ENCODE measurements around the gene VAV2. TPM values are rescaled to one million over a fixed set of nuclear protein-coding genes. Genes with fewer than 3 reads are reported as not detected.

The VAV2 gene
- total RNA-seq, 1 experiment from 2014 or later, result 30.7 TPM

- no TSS peak for BruUV-seq (replicated peaks)
- no peak for TF ChIP-seq CTCF (IDR thresholded peaks at IDR 0.05; ENCODE audit: unreplicated experiment)
- H3K36me3 Mint-ChIP-seq (ENCODE audit: insufficient read depth, unreplicated experiment), result peaks cover 6% of the 10 kb centered on the region
- intact Hi-C loops (cut with micrococcal nuclease; ENCODE audit: unreplicated experiment), result no loop called here
- H3K4me1 Mint-ChIP-seq (ENCODE audit: low read depth, unreplicated experiment), result no peaks in the 10 kb centered on the region
- no peak for DNase-seq
- H3K27ac Mint-ChIP-seq (ENCODE audit: unreplicated experiment), result no peak overlapping the region
- H3K27me3 Mint-ChIP-seq (ENCODE audit: unreplicated experiment), result no peaks in the 10 kb centered on the region
- H3K9me3 Mint-ChIP-seq (ENCODE audit: low read depth, unreplicated experiment), result no peaks in the 10 kb centered on the region
- CTCF ChIA-PET, result no interaction called here
- H3K4me3 Mint-ChIP-seq (ENCODE audit: low read depth, unreplicated experiment), result no peak overlapping the region
Measured at GRCh38 chr9:133797406-133798105, 194.6 kb downstream of the VAV2 start.

DNA sequence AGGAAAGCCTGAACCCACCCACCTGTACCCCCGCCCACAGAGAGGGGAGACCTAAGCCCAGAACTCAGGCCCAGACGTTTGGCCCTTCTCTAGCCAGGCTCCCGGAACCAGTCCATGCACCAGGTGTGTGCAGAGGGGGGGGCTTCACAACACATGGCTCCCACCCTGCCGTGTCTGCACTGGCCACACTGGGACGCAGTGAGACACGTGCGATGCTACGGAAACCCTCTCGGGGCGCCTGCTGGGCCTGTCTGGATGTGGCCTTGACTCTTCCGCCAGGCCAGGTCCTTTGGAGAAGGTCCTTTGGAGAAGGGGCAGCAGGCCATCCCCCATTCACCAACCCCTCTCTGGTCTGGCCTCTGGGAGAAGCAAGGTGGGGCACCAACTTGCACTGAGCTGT, 195.6 kb downstream of the VAV2 start:
- Mint-ChIP-seq H3K27ac (ENCODE audit: unreplicated experiment) (no peak overlapping the region), H3K27me3 (ENCODE audit: unreplicated experiment) (no peaks in the 10 kb centered on the region), H3K4me1 (ENCODE audit: low read depth, unreplicated experiment) (no peaks in the 10 kb centered on the region), H3K4me3 (ENCODE audit: low read depth, unreplicated experiment) (no peak overlapping the region), H3K9me3 (ENCODE audit: low read depth, unreplicated experiment) (no peaks in the 10 kb centered on the region), H3K36me3 (ENCODE audit: insufficient read depth, unreplicated experiment) (peaks cover 13% of the 10 kb centered on the region)
- CTCF ChIA-PET, result no interaction called here
- TF ChIP-seq CTCF (IDR thresholded peaks at IDR 0.05; ENCODE audit: unreplicated experiment), result no peak
- intact Hi-C loops (cut with micrococcal nuclease; ENCODE audit: unreplicated experiment), result no loop called here
- BruUV-seq (replicated peaks), result no TSS peak
- DNase-seq, result no peak

DNA sequence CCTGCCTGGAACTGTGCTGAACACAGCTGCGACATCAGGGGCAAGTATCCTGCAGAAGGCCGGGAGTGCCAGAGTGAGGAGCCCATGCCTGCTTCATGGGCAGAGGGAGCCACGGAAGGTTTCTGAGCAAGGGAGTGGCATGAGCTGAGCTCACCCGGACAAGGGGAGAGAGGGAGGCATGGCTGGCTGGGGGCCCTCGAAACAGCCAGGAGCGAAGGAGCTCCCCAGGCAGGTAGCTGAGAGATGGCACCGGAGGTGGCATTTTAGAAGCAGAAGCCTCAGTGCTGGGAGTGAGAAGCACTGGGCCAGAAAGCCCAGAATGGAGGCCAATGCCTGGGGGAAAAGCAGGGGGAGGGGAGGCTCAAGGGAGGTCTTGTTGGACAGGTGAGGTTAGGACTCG, 197.1 kb downstream of the VAV2 start:
- no peak for TF ChIP-seq CTCF (IDR thresholded peaks at IDR 0.05; ENCODE audit: unreplicated experiment)
- Mint-ChIP-seq H3K4me3 (ENCODE audit: low read depth, unreplicated experiment) (no peak overlapping the region), H3K27ac (ENCODE audit: unreplicated experiment) (no peak overlapping the region), H3K9me3 (ENCODE audit: low read depth, unreplicated experiment) (no peaks in the 10 kb centered on the region), H3K27me3 (ENCODE audit: unreplicated experiment) (no peaks in the 10 kb centered on the region), H3K4me1 (ENCODE audit: low read depth, unreplicated experiment) (no peaks in the 10 kb centered on the region), H3K36me3 (ENCODE audit: insufficient read depth, unreplicated experiment) (peaks cover 19% of the 10 kb centered on the region)
- CTCF ChIA-PET, result no interaction called here
- DNase-seq, result no peak
- BruUV-seq (replicated peaks), result no TSS peak
- intact Hi-C loops (cut with micrococcal nuclease; ENCODE audit: unreplicated experiment), result no loop called here

DNA sequence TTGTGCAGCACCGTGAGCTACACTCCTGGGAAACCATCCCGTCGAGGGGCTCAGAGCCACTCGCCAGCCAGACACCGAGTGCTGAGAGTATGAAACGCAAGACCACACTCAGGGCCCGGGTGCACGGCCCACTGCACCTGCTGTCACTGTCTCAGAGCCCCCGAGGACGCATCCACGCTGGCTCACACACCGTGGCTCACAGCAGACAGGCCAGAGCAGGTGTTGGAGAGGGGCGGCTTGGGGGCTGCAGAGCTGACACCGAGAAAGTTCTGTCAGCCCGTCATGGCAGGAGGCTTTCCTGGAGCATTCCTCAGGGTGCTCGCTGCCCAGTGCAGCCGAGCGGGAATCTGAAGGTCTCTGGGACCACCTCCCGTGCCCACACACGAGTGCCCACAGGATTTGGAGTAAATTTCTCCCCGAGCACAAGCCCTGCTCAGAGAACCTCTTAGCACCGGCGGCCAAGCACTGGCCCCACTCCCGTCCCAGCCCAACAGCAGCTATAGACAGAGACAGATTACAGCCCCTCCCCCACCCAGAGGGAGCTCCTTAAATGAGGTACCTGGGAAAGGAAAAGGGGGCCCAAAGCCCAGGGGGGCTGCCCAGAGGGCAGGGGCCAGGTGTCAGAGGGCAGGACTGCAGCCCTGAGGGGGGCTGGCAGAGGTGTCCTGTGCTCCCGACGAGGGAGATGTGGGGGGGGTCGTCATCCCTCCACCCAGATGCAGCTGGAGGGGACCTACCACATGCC, 197.9 kb downstream of the VAV2 start:
- no peak for DNase-seq
- Mint-ChIP-seq H3K4me1 (ENCODE audit: low read depth, unreplicated experiment) (no peaks in the 10 kb centered on the region), H3K27ac (ENCODE audit: unreplicated experiment) (no peak overlapping the region), H3K27me3 (ENCODE audit: unreplicated experiment) (no peaks in the 10 kb centered on the region), H3K36me3 (ENCODE audit: insufficient read depth, unreplicated experiment) (peaks cover 21% of the 10 kb centered on the region), H3K4me3 (ENCODE audit: low read depth, unreplicated experiment) (no peak overlapping the region), H3K9me3 (ENCODE audit: low read depth, unreplicated experiment) (no peaks in the 10 kb centered on the region)
- intact Hi-C loops (cut with micrococcal nuclease; ENCODE audit: unreplicated experiment), result no loop called here
- no TSS peak for BruUV-seq (replicated peaks)
- CTCF ChIA-PET, result no interaction called here
- no peak for TF ChIP-seq CTCF (IDR thresholded peaks at IDR 0.05; ENCODE audit: unreplicated experiment)

Measured in Calu3 (cell line).